SK-N-MC (cell line): ENCODE data around the gene ERBB4.

ENCODE experiments used
- FOXP2 ChIP-seq: optimal IDR thresholded peaks from 2 replicates; pipeline ENCODE3; 2011; ENCODE audit warnings: mild to moderate bottlenecking, moderate library complexity; ENCODE audit not compliant: insufficient read depth; ENCODE audit errors: extremely low read length, control extremely low read depth
- POLR2AphosphoS5 ChIP-seq: IDR thresholded peaks from 2 replicates; pipeline ENCODE4 v1.6.1; 2012; ENCODE audit warnings: mild to moderate bottlenecking, low read depth, low read length, borderline replicate concordance

DNA sequence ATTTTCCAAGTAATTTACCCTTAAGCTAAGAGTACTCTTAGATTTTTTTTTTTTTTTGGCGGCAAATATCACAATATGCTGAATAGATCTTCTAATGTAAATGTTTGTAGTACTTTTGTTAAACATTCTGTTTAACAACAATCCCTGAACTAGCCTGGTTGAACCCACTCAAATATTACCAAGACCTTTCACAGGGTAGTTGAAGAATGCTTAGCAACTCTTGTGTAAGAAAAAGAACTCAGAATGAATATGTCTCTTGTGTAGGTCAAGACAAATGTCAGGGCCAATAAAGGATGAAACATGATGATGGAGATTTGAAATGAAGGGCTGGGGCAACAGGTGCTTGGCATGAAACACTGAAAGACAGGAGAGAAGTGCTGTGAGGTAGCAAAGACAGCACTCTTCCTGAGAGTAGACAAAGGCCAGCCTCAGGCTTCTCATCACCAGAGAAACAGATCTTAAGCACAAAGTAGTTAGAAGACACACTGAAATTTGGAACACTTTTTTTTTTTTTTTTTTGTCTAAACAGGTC is 597.3 kb downstream of the ERBB4 start:
- no peak for TF ChIP-seq POLR2AphosphoS5
- no peak for TF ChIP-seq FOXP2
